Measurements from ENCODE around the gene HGF.
A peak's percentile ranks its signal among the peaks of the same experiment; 100 is the strongest.

The HGF gene

GRCh38 chr7:81687062-81687461 lies 82.8 kb downstream of the HGF start:
- no peaks in the 10 kb centered on the region for H3K79me2 ChIP-seq (ENCODE audit: insufficient read depth, low read length)
- H3K27me3 ChIP-seq (ENCODE audit: insufficient read depth, low read length), result no peaks in the 10 kb centered on the region
- no peak for TF ChIP-seq CTCF (IDR thresholded peaks at IDR 0.05; ENCODE audit: low read length)
- no peak for TF ChIP-seq EZH2 (IDR thresholded peaks at IDR 0.05; ENCODE audit: borderline replicate concordance, low read length)
- no peaks in the 10 kb centered on the region for H3K9me3 ChIP-seq (ENCODE audit: low read length)
- H3K27ac ChIP-seq (ENCODE audit: low read depth, low read length, poor library complexity, severe bottlenecking), result no peak overlapping the region
- H3K9ac ChIP-seq (ENCODE audit: low read length), result no peak overlapping the region
- H3F3A ChIP-seq (ENCODE audit: insufficient read depth, low read length), result peaks cover 4% of the 10 kb centered on the region; the same call in 1 of the 2 replicates
- H3K9me2 ChIP-seq (ENCODE audit: low read depth, low read length), result no peaks in the 10 kb centered on the region
- H4K20me1 ChIP-seq (ENCODE audit: insufficient read depth, low read length), result no peaks in the 10 kb centered on the region
- H3K36me3 ChIP-seq (ENCODE audit: insufficient read depth, low read length), result no peaks in the 10 kb centered on the region
- H3K4me2 ChIP-seq (ENCODE audit: low read length), result no peak overlapping the region
- no peak overlapping the region for H3K4me3 ChIP-seq (ENCODE audit: low read depth, low read length, poor library complexity, severe bottlenecking)
- peaks cover 79% of the 10 kb centered on the region for H3K4me1 ChIP-seq (ENCODE audit: insufficient read depth, low read length, severe bottlenecking)
- H2AFZ ChIP-seq (ENCODE audit: low read length), result no peak overlapping the region

GRCh38 chr7:81685270-81685868 lies 84.5 kb downstream of the HGF start:
- Histone ChIP-seq H4K20me1 (ENCODE audit: insufficient read depth, low read length) (no peaks in the 10 kb centered on the region), H3K4me2 (ENCODE audit: low read length) (no peak overlapping the region; the same call in 1 of the 2 replicates), H3K4me1 (ENCODE audit: insufficient read depth, low read length, severe bottlenecking) (peaks cover 66% of the 10 kb centered on the region), H3K79me2 (ENCODE audit: insufficient read depth, low read length) (no peaks in the 10 kb centered on the region), H3K9me2 (ENCODE audit: low read depth, low read length) (no peaks in the 10 kb centered on the region), H3K9me3 (ENCODE audit: low read length) (no peaks in the 10 kb centered on the region), H3K36me3 (ENCODE audit: insufficient read depth, low read length) (no peaks in the 10 kb centered on the region), H3K27me3 (ENCODE audit: insufficient read depth, low read length) (no peaks in the 10 kb centered on the region), H3K27ac (ENCODE audit: low read depth, low read length, poor library complexity, severe bottlenecking) (peak overlapping the region; percentile 51), H3K9ac (ENCODE audit: low read length) (no peak overlapping the region), H3F3A (ENCODE audit: insufficient read depth, low read length) (peaks cover 4% of the 10 kb centered on the region; the same call in 1 of the 2 replicates), H2AFZ (ENCODE audit: low read length) (no peak overlapping the region), H3K4me3 (ENCODE audit: low read depth, low read length, poor library complexity, severe bottlenecking) (no peak overlapping the region)
- no peak for TF ChIP-seq CTCF (IDR thresholded peaks at IDR 0.05; ENCODE audit: low read length)
- no peak for TF ChIP-seq EZH2 (IDR thresholded peaks at IDR 0.05; ENCODE audit: borderline replicate concordance, low read length)

GRCh38 chr7:81684514-81685269 lies 85.2 kb downstream of the HGF start:
- Histone ChIP-seq H3K9ac (ENCODE audit: low read length) (no peak overlapping the region), H3K79me2 (ENCODE audit: insufficient read depth, low read length) (no peaks in the 10 kb centered on the region), H2AFZ (ENCODE audit: low read length) (no peak overlapping the region), H3K36me3 (ENCODE audit: insufficient read depth, low read length) (no peaks in the 10 kb centered on the region), H3K9me2 (ENCODE audit: low read depth, low read length) (no peaks in the 10 kb centered on the region), H3K4me1 (ENCODE audit: insufficient read depth, low read length, severe bottlenecking) (peaks cover 66% of the 10 kb centered on the region), H3K27me3 (ENCODE audit: insufficient read depth, low read length) (no peaks in the 10 kb centered on the region), H3K4me3 (ENCODE audit: low read depth, low read length, poor library complexity, severe bottlenecking) (no peak overlapping the region), H3K9me3 (ENCODE audit: low read length) (no peaks in the 10 kb centered on the region), H3F3A (ENCODE audit: insufficient read depth, low read length) (peaks cover 4% of the 10 kb centered on the region; the same call in 1 of the 2 replicates), H3K4me2 (ENCODE audit: low read length) (peak overlapping the region; percentile 13; the same call in 1 of the 2 replicates), H3K27ac (ENCODE audit: low read depth, low read length, poor library complexity, severe bottlenecking) (peak overlapping the region; percentile 51), H4K20me1 (ENCODE audit: insufficient read depth, low read length) (no peaks in the 10 kb centered on the region)
- TF ChIP-seq EZH2 (IDR thresholded peaks at IDR 0.05; ENCODE audit: borderline replicate concordance, low read length) (no peak), CTCF (IDR thresholded peaks at IDR 0.05; ENCODE audit: low read length) (no peak)

Measured in OCI-LY1 (cell line).